Left renal cortex interstitium (tissue), 4 donors: ENCODE results near the gene CYBRD1. TPM values are rescaled to one million over a fixed set of nuclear protein-coding genes. Genes with fewer than 3 reads are reported as not detected.
"Not testable (repeated sequence)": the region's sequence is repeated elsewhere in the genome, so short reads cannot be mapped to it uniquely, and the experiment has no call there.

ENCODE experiments used
- DNase-seq, 4 donors: peaks; one replicate each; pipeline ENCODE4 v3.0.0-alpha.2; 2013; ENCODE audit warnings: low read depth in 4 of 4, low spot score in 2 of 4, missing footprints in 1 of 4
- polyA plus RNA-seq, 4 donors: library from polyadenylated mRNA; unstranded; fragments of 120-200 nt; gene quantifications; one replicate each; pipeline ENCODE4 v1.2.1, GENCODE V29; 2013; ENCODE audit not compliant: insufficient read length in 4 of 4

CYBRD1 gene
- polyA plus RNA-seq, 4 donors = 32.8 to 55.3 (median 43.9) TPM

DNA sequence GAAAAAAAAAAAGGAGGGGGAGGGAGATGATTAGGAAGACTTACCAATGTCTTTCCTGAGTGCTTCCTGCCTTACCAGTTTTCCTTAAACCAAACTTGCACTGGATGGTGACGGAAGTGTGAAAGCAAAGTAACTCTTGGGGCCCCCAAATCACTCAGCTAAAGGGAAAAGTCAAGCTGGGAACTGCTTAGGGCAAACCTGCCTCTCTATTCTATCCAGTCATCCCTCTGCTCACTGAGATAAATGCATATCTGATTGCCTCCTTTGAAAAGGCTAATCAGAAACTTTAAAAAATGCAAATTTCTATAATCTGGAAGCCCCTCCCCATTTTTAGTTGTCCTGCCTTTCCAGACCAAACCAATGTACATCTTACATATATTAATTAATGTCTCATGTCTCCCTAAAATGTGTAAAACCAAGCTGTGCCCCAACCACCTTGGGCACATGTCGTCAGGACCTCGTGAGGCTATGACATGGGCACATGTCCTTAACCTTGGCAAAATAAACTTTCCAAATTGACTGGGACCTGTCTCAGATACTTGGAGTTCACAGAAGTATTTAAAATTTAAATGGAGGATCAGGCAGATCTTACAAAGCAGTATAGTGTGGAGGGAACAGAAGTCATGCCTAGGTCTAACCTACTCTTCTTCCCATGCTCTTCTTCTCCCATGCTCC, 7.2 kb upstream of the CYBRD1 start:
- DNase-seq = no peak

GRCh38 chr2:171515672-171516298, 6.5 kb upstream of the CYBRD1 start:
- no peak for DNase-seq

DNA sequence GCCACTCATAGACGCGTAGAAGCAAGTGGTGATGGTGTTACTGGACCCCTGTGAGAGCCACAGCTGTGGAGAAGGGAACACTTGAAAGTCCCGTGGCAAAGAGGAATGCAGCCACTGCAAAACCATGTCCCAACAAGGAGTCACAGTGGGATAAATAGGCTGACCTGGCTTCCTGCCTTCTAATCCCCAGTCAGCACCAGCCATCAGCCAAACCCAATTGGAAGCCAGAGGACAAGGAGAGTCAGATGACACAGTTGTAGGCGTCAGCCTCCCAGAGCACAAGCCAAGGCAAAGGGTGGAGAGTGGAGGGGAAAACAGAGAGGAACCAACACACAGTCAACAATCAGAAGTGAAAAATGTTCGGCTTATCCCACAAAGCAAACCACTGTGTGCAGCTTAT, 5.5 kb upstream of the CYBRD1 start:
- DNase-seq = no peak

DNA sequence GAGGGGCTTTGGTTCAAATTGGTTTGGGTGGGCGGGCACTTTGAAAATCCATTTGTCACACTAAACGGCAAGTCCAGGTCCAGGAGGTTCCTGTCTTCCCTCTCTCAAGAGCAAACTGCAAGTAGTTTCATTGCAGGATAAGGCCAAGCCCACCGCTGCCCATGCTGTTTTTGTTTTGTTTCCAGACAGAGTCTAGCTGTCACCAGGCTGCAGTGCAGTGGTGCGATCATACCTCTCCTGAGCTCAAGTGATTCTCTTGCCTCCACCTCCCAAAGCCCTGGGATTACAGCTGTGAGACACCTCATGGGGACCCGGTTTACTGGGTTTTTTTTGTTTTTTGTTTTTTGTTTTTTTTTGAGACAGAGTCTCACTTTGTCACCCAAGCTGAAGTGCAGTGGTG, 1.8 kb upstream of the CYBRD1 start:
- no peak for DNase-seq

- DNase-seq = peak in 1 of 4 donors; percentile 24
These were observed 768 bp upstream of the CYBRD1 start for GRCh38 chr2:171521361-171522051.

DNA sequence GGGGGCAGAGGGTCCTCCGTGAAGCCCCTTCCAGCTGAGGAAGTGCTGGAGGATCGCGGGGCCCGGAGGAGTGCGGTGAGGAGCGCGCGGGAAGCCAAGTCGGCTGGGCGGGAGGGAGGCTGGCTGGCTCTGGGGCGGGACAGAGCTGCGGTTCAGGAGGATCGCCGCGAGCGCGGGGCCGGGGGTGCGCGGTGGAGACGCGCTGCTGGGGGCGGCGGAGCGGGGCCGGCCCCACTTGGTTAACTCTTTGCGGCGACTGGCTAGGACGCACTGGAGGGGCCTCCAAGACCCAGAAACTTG, 464 bp downstream of the CYBRD1 start:
- peak in 3 of 4 donors; percentile 10 to 41 (median 25) for DNase-seq

- DNase-seq = peak; percentile 50 to 72 (median 64)
These were observed 1.1 kb downstream of the CYBRD1 start for GRCh38 chr2:171523088-171524017.

DNA sequence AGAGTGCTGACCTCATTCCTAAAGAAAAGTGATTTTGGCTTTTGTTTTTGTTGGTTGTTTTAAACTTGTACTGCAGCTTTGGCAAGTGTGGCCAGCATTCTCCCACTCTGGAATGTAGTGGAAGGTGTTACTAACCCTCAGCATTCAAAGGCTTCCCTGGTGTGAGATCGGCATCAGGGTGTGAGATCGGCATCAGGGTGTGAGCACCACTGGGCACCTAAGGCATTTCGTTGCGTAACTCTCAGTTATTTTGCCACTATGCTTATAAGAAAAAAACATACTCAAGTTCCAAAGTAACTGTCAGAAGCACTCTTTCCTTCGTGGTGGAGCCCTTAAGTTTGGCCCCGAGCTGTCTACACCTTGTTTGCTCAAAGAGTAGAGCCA, 1.7 kb downstream of the CYBRD1 start:
- DNase-seq = peak in 3 of 4 donors; percentile 1 to 13 (median 4)

DNA sequence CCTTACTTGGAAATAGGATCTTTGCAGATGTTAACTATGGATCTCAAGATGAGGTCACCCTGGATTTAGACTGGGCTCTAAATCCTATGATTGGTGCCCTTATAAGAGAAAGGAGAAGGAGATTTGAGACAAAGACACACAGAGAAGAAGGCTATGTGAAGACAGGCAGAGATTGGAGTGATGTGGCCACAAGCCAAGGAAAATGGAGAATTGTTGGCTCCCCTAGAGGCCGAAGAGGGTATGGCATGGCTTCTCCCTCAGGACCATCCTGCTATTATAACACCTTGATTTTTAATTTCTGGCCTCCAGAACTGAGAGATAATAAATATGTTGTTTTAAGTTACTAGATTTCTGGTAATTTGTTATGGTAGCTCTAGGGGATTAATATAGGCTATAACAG, 7.6 kb downstream of the CYBRD1 start:
- no peak for DNase-seq

GRCh38 chr2:171530378-171530777, 8.1 kb downstream of the CYBRD1 start:
- DNase-seq = no peak

- not testable (repeated sequence) for DNase-seq
These were observed 8.6 kb downstream of the CYBRD1 start for GRCh38 chr2:171530859-171531258.

DNA sequence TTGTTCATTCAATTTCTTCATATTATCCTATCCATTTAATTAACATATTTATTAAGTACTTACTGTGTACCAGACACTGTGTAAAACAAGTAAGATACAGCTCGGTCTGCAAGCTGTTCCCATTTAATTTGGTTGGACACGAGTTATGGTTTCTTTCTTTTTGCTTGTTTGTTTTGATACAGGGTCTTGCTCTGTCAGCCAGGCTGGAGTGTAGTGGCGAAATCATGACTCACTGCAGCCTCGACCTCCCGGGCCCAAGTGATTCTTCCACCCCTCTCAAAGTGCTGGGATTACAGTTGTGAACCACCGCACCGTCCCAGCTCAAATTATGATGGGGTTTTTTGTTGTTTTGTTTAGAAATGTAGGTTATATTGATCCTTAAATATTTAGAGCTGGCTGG, 9.0 kb downstream of the CYBRD1 start:
- DNase-seq = no peak

DNA sequence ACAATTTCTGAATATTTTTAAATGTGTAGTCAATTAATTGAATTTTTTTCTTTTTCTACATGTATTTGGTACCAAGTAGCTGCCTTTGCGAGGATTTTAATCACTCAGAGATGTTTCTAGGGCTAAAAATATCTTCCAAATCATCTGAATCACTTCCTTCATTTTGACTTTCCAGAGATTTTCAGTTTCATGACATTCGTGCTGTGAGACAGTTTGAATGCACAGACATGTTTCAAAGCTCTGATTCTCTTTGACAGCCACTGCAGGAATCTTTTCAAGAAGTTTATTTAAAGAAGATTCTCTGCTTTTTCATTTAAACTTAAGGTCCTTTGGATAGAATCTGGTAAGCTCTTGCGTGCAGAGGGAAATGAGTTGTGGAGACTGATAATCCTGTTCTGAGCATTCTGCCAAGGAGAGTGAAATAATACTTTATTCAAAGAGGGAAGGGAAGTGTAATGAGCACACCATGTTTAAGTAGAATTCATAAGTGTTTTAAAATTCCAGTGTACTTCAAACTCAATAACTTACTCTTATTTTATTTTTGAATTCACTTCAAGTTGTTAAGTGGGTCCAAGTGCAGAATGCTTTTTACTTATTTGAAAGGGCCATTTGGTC, 9.7 kb downstream of the CYBRD1 start:
- DNase-seq = no peak

DNA sequence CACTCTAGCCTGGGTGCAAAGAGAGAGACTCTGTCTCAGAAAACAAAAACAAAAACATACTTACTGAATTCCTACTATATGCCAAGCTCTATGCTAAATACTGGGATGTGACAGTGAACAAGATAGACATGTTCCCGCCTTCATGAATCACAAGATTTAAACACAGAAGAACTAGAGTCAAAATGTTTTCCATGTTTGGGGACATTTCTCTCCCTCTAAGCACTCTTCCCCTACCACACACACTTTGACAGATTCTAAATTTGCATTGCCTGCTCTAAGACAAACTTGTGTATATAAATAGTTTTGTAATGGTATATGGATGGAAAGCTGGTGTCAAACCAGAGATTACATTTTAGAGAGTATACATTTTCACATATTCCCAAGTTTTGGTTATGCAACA, 11.1 kb downstream of the CYBRD1 start:
- no peak for DNase-seq

- DNase-seq = not testable (repeated sequence)
These were observed 13.3 kb downstream of the CYBRD1 start for GRCh38 chr2:171535528-171535927.

GRCh38 chr2:171540437-171540836, 18.2 kb downstream of the CYBRD1 start:
- DNase-seq = no peak

DNA sequence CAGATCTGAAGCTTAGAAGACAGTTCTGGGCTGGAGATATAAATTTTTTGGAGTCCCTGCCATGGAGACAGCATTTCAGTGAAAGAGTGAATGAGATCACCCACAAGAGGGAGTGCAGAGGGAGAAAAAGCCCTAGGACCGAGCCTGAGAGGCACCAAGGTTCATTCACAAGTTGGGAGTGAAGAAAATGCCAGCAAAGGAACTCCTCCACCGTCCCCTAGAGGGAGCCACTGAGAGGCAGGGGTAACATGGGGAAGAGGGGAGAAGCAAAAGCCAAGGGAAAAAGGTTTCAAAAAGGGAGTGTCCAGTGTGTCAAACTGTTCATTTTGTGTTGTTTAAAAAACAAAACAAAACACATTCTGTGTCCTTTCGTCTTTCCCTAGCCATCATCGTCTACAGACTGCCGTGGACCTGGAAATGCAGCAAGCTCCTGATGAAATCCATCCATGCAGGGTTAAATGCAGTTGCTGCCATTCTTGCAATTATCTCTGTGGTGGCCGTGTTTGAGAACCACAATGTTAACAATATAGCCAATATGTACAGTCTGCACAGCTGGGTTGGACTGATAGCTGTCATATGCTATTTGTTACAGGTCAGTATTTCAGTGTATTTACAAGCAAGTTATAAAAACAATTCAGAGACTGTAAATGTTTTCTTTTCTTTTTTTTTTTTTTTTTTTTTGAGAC, 19.1 kb downstream of the CYBRD1 start:
- no peak for DNase-seq

GRCh38 chr2:171545086-171545485, 22.8 kb downstream of the CYBRD1 start:
- no peak for DNase-seq

DNA sequence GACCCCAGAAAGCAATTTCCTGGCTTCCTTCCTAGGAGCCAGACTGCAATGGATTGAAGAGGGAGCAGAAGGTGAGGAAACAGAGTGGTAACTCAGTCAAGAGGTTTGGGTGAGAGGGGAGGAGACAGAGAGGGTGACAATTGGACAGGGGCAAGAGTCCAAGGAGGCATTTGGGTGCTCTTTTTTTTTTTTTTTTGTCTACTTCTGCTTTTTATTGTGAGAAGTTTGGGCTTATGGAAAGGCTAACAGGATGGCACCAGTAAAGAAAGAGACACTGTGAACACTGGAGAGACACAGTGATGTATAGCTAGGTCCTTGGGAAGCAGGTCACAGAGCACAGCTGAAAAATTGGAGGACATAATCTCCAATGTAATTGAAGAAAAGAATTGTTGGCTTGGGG, 25.0 kb downstream of the CYBRD1 start:
- no peak for DNase-seq

GRCh38 chr2:171547720-171548119, 25.4 kb downstream of the CYBRD1 start:
- no peak for DNase-seq
